DOHH2 (cell line): ENCODE measurements around the gene EPHB2.

Experiments used
- CTCF ChIP-seq: fragments of 200-600 bp; sonication (generic); IDR thresholded peaks from one replicate; pipeline ENCODE4 v1.5.1; 2014; ENCODE audit warnings: antibody characterized with exemption, mild to moderate bottlenecking, low read depth, low read length; ENCODE audit not compliant: poor library complexity, severe bottlenecking
- EZH2phosphoT487 ChIP-seq: fragments of 200-600 bp; sonication (generic); IDR thresholded peaks from 2 replicates; pipeline ENCODE4 v1.6.1; 2017; ENCODE audit warnings: borderline replicate concordance, mild to moderate bottlenecking, antibody characterized with exemption, low read length, moderate library complexity, mixed read lengths

- TF ChIP-seq CTCF, result no peak
- TF ChIP-seq EZH2phosphoT487, result no peak
Observed at GRCh38 chr1:22914633-22915217, 204.1 kb downstream of the EPHB2 start.
